ENCODE results near the gene MRPS2. TPM values are rescaled to one million over a fixed set of nuclear protein-coding genes. Genes with fewer than 3 reads are reported as not detected.

MRPS2 gene
- total RNA-seq, 1 donor: 12.1 TPM

GRCh38 chr9:135491764-135492163, 8.7 kb upstream of the MRPS2 start:
- no peak overlapping the region for H3K4me3 ChIP-seq (ENCODE audit: low read depth, low read length)
- TF ChIP-seq CTCF (IDR thresholded peaks at IDR 0.05; ENCODE audit: insufficient read depth, low read depth, low read length): no peak
- no peak for DNase-seq (ENCODE audit: low read depth)

GRCh38 chr9:135492886-135493669, 7.4 kb upstream of the MRPS2 start:
- DNase-seq (ENCODE audit: low read depth): no peak
- H3K4me3 ChIP-seq (ENCODE audit: low read depth, low read length): no peak overlapping the region
- no peak for TF ChIP-seq CTCF (IDR thresholded peaks at IDR 0.05; ENCODE audit: insufficient read depth, low read depth, low read length)

- no peak for TF ChIP-seq CTCF (IDR thresholded peaks at IDR 0.05; ENCODE audit: insufficient read depth, low read depth, low read length)
- no peak for DNase-seq (ENCODE audit: low read depth)
- H3K4me3 ChIP-seq (ENCODE audit: low read depth, low read length): no peak overlapping the region
Measured at GRCh38 chr9:135494791-135495559, 5.5 kb upstream of the MRPS2 start.

- TF ChIP-seq CTCF (IDR thresholded peaks at IDR 0.05; ENCODE audit: insufficient read depth, low read depth, low read length): no peak
- no peak overlapping the region for H3K4me3 ChIP-seq (ENCODE audit: low read depth, low read length)
- no peak for DNase-seq (ENCODE audit: low read depth)
Measured at GRCh38 chr9:135498381-135499126, 1.9 kb upstream of the MRPS2 start.

- no peak for TF ChIP-seq CTCF (IDR thresholded peaks at IDR 0.05; ENCODE audit: insufficient read depth, low read depth, low read length)
- peak overlapping the region; percentile 87 for H3K4me3 ChIP-seq (ENCODE audit: low read depth, low read length)
- DNase-seq (ENCODE audit: low read depth): peak; percentile 91
Measured at GRCh38 chr9:135499326-135500070, 984 bp upstream of the MRPS2 start.

- peak overlapping the region; percentile 87 for H3K4me3 ChIP-seq (ENCODE audit: low read depth, low read length)
- TF ChIP-seq CTCF (IDR thresholded peaks at IDR 0.05; ENCODE audit: insufficient read depth, low read depth, low read length): no peak
- peak; percentile 67 for DNase-seq (ENCODE audit: low read depth)
Measured at GRCh38 chr9:135500071-135500524, 384 bp upstream of the MRPS2 start.
